Smooth muscle cell (in vitro differentiated cells): Measurements from ENCODE around the gene RBCK1. TPM values are rescaled to one million over a fixed set of nuclear protein-coding genes. Genes with fewer than 3 reads are reported as not detected.

Experiments used
- DNase-seq: peaks from one replicate; lab custom pipeline; 2025; ENCODE audit not compliant: unreplicated experiment; lab: John Stamatoyannopoulos, UW
- H2AFZ ChIP-seq: fragments of 200-600 bp; sonication (generic); 2 replicates; pipeline ENCODE4 v1.6.0; 2016; ENCODE audit warnings: antibody characterized with exemption, low read depth, mild to moderate bottlenecking
- H3F3A ChIP-seq: fragments of 200-600 bp; sonication (generic); 2 replicates; pipeline ENCODE4 v1.6.0; 2017; ENCODE audit warnings: antibody characterized with exemption, low read depth
- H3K27ac ChIP-seq: fragments of 200-600 bp; sonication (generic); 2 replicates; pipeline ENCODE4 v1.5.1; 2016; ENCODE audit warnings: low read depth, mild to moderate bottlenecking
- H3K27me3 ChIP-seq: fragments of 200-600 bp; sonication (generic); 2 replicates; pipeline ENCODE4 v1.6.1; 2016; ENCODE audit warnings: low read depth, mild to moderate bottlenecking
- H3K36me3 ChIP-seq: fragments of 200-600 bp; sonication (generic); 2 replicates; pipeline ENCODE4 v1.5.1; 2016; ENCODE audit warnings: low read depth
- H3K4me1 ChIP-seq: fragments of 200-600 bp; sonication (generic); 2 replicates; pipeline ENCODE4 v1.5.1; 2016; ENCODE audit warnings: low read depth
- H3K4me2 ChIP-seq: fragments of 200-600 bp; sonication (generic); 2 replicates; pipeline ENCODE4 v1.6.0; 2016; ENCODE audit warnings: mild to moderate bottlenecking
- H3K4me3 ChIP-seq: fragments of 200-600 bp; sonication (generic); 2 replicates; pipeline ENCODE4 v1.5.1; 2016; ENCODE audit warnings: mild to moderate bottlenecking
- H3K79me2 ChIP-seq: fragments of 200-600 bp; sonication (generic); 2 replicates; pipeline ENCODE4 v1.6.0; 2016; ENCODE audit warnings: low read depth, mild to moderate bottlenecking
- H3K9ac ChIP-seq: fragments of 200-600 bp; sonication (generic); 2 replicates; pipeline ENCODE4 v1.6.0; 2016; ENCODE audit warnings: low read depth
- H3K9me3 ChIP-seq: fragments of 200-600 bp; sonication (generic); replicated peaks from 2 replicates; pipeline ENCODE4 v1.5.1; 2016; ENCODE audit warnings: low read depth
- H4K20me1 ChIP-seq: fragments of 200-600 bp; sonication (generic); 2 replicates; pipeline ENCODE4 v1.6.0; 2016; ENCODE audit warnings: low read depth
- whole genome bisulfite sequencing: methylation state at CpG from one replicate; pipeline ENCODE4 v1.1.7; 2016; ENCODE audit warnings: low lambda C conversion rate; 5-methylcytosine and 5-hydroxymethylcytosine counted together
- polyA plus RNA-seq: library from polyadenylated mRNA; unstranded; fragments of >200 nt; fragmentation: Nextera tagmentation; extraction: Ambion mirVana; gene quantifications from 2 replicates; pipeline ENCODE4 v1.2.1, GENCODE V29; 2016
- total RNA-seq: library from RNA; depleted of rRNA; stranded (reverse); fragments of >200 nt; gene quantifications from 2 replicates; pipeline ENCODE4 v1.2.3, GENCODE V29; 2014
- TF ChIP-seq, protein P1 (sequence below): fragments of 200-600 bp; sonication (generic); IDR thresholded peaks from 2 replicates; pipeline ENCODE4 v1.5.1; 2017; ENCODE audit warnings: borderline replicate concordance, mild to moderate bottlenecking, antibody characterized with exemption; ENCODE audit not compliant: insufficient read depth, poor library complexity, severe bottlenecking

Gene RBCK1
- total and polyA plus RNA-seq, 2 experiments from 2014 or later: 43.0 to 53.9 TPM

DNA sequence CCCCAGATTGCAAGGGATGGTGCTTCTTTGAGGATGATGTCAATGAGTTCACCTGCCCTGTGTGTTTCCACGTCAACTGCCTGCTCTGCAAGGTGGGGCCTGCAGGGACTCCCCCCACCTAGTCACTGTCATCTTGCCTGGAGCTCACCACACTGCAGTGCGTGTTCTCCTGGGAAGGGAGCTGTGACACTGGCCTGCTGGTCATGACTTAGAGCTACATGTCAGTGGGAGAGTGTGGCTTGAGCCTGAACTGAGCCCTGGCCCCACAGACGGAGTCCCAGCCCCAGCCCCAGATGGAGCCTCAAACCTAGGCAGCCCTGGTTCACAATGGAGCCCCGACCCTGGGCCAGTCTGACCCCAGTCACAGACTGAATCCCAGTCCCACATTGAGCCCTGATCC is 19.3 kb downstream of the RBCK1 start:
- DNase-seq: no peak
- WGBS: 98% methylated on average over 4 of the region's 4 CpGs
- no peaks in the 10 kb centered on the region for H3K27me3 ChIP-seq
- peaks cover 5% of the 10 kb centered on the region for H3F3A ChIP-seq
- H3K4me1 ChIP-seq: no peaks in the 10 kb centered on the region
- H3K27ac ChIP-seq: no peak overlapping the region
- no peaks in the 10 kb centered on the region for H3K36me3 ChIP-seq
- H2AFZ ChIP-seq: no peak overlapping the region
- H3K4me3 ChIP-seq: no peak overlapping the region
- H4K20me1 ChIP-seq: no peaks in the 10 kb centered on the region
- TF ChIP-seq, protein P1, sequence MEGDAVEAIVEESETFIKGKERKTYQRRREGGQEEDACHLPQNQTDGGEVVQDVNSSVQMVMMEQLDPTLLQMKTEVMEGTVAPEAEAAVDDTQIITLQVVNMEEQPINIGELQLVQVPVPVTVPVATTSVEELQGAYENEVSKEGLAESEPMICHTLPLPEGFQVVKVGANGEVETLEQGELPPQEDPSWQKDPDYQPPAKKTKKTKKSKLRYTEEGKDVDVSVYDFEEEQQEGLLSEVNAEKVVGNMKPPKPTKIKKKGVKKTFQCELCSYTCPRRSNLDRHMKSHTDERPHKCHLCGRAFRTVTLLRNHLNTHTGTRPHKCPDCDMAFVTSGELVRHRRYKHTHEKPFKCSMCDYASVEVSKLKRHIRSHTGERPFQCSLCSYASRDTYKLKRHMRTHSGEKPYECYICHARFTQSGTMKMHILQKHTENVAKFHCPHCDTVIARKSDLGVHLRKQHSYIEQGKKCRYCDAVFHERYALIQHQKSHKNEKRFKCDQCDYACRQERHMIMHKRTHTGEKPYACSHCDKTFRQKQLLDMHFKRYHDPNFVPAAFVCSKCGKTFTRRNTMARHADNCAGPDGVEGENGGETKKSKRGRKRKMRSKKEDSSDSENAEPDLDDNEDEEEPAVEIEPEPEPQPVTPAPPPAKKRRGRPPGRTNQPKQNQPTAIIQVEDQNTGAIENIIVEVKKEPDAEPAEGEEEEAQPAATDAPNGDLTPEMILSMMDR: no peak
- H3K9ac ChIP-seq: no peak overlapping the region
- H3K9me3 ChIP-seq: no peaks in the 10 kb centered on the region
- no peak overlapping the region for H3K4me2 ChIP-seq
- no peaks in the 10 kb centered on the region for H3K79me2 ChIP-seq

- no peak overlapping the region for H3K4me2 ChIP-seq
- H3K4me1 ChIP-seq: no peaks in the 10 kb centered on the region
- H3K9me3 ChIP-seq: no peaks in the 10 kb centered on the region
- no peak overlapping the region for H3K4me3 ChIP-seq
- DNase-seq: no peak
- no peaks in the 10 kb centered on the region for H4K20me1 ChIP-seq
- H3K36me3 ChIP-seq: no peaks in the 10 kb centered on the region
- H3F3A ChIP-seq: peaks cover 5% of the 10 kb centered on the region
- WGBS: 98% methylated on average over 14 of the region's 14 CpGs
- H3K9ac ChIP-seq: no peak overlapping the region
- H3K27ac ChIP-seq: no peak overlapping the region
- H3K27me3 ChIP-seq: no peaks in the 10 kb centered on the region
- H2AFZ ChIP-seq: no peak overlapping the region
- TF ChIP-seq, protein P1: no peak
- H3K79me2 ChIP-seq: no peaks in the 10 kb centered on the region
Observed at GRCh38 chr20:427849-428657, 20.0 kb downstream of the RBCK1 start.

- no peak overlapping the region for H3K9ac ChIP-seq
- H3K27ac ChIP-seq: no peak overlapping the region
- H2AFZ ChIP-seq: no peak overlapping the region
- TF ChIP-seq, protein P1: no peak
- no peak overlapping the region for H3K4me3 ChIP-seq
- H4K20me1 ChIP-seq: no peaks in the 10 kb centered on the region
- no peaks in the 10 kb centered on the region for H3K27me3 ChIP-seq
- H3F3A ChIP-seq: peaks cover 7% of the 10 kb centered on the region
- H3K79me2 ChIP-seq: no peaks in the 10 kb centered on the region
- H3K4me1 ChIP-seq: no peaks in the 10 kb centered on the region
- DNase-seq: no peak
- 92% methylated on average over 14 of the region's 14 CpGs for WGBS
- H3K4me2 ChIP-seq: no peak overlapping the region
- H3K9me3 ChIP-seq: no peaks in the 10 kb centered on the region
- H3K36me3 ChIP-seq: no peaks in the 10 kb centered on the region
Observed at GRCh38 chr20:428658-429200, 20.6 kb downstream of the RBCK1 start.
